Panc1 (cell line): ENCODE measurements around the gene MROH2A. TPM values are rescaled to one million over a fixed set of nuclear protein-coding genes. Genes with fewer than 3 reads are reported as not detected.

Experiments used
- ATAC-seq: fragments of 200-7000 bp; cut with Tn5 transposase; 2 replicates; pipeline ENCODE4 v1.9.1; 2020; ENCODE audit warnings: mild to moderate bottlenecking, moderate library complexity
- BruUV-seq: library from RNA; stranded (reverse); fragments of 400-500 nt; replicated peaks from 2 replicates; lab custom pipeline; 2021; lab: Mats Ljungman, UMichigan
- CTCF ChIA-PET: fragments of 300-600 bp; sonication (Branson Sonifier 250); formaldehyde crosslinking; loops from one replicate; lab custom pipeline; 2022; ENCODE audit warnings: antibody characterized with exemption; lab: Charles Lee
- POLR2A ChIA-PET: fragments of 300-600 bp; sonication (Branson Sonifier 250); formaldehyde crosslinking; loops from one replicate; lab custom pipeline; 2022; ENCODE audit warnings: antibody characterized with exemption; lab: Charles Lee
- DNase-seq: peaks from one replicate; pipeline ENCODE4 v3.0.0-alpha.2; 2010; ENCODE audit warnings: low read depth, low spot score
- H3K27ac ChIP-seq: 2 replicates; pipeline ENCODE4 v1.5.1; 2011; ENCODE audit warnings: mild to moderate bottlenecking, low read length, inconsistent platforms
- H3K27me3 ChIP-seq: fragments of 200-500 bp; sonication (Bioruptor generic); 2 replicates; pipeline ENCODE4 v1.6.0; 2014; ENCODE audit warnings: low read length, inconsistent platforms; ENCODE audit not compliant: control insufficient read depth, insufficient read depth
- H3K36me3 ChIP-seq: fragments of 200-500 bp; sonication (Bioruptor generic); 2 replicates; pipeline ENCODE4 v1.5.1; 2014; ENCODE audit warnings: inconsistent platforms, mild to moderate bottlenecking, low read length, moderate library complexity; ENCODE audit not compliant: control insufficient read depth, insufficient read depth
- H3K4me1 ChIP-seq: 2 replicates; pipeline ENCODE4 v1.5.1; 2011; ENCODE audit warnings: inconsistent platforms, mild to moderate bottlenecking, low read length, moderate library complexity; ENCODE audit not compliant: control insufficient read depth, insufficient read depth
- H3K4me3 ChIP-seq, 2 experiments: 2 replicates each; pipeline ENCODE4 v1.5.1; 2011 to 2012; ENCODE audit warnings: low read depth in 2 of 2, low read length in 2 of 2, mild to moderate bottlenecking in 2 of 2, inconsistent platforms in 1 of 2, moderate library complexity in 1 of 2
- H3K9me3 ChIP-seq: fragments of 200-500 bp; sonication (Bioruptor generic); 2 replicates; pipeline ENCODE4 v1.5.1; 2014; ENCODE audit warnings: low read depth, mild to moderate bottlenecking, inconsistent platforms, low read length, moderate library complexity; ENCODE audit not compliant: control insufficient read depth, insufficient read depth
- POLR2AphosphoS5 ChIP-seq: IDR thresholded peaks from 2 replicates; pipeline ENCODE4 v1.6.1; 2012; ENCODE audit warnings: mild to moderate bottlenecking, low read depth, low read length, moderate library complexity
- SIN3A ChIP-seq: IDR thresholded peaks from 2 replicates; pipeline ENCODE4 v1.6.1; 2012; ENCODE audit warnings: low read depth, mild to moderate bottlenecking, low read length, moderate library complexity, borderline replicate concordance; ENCODE audit not compliant: insufficient read depth
- TCF7L2 ChIP-seq: IDR thresholded peaks from 2 replicates; pipeline ENCODE4 v1.6.1; 2011; ENCODE audit warnings: mild to moderate bottlenecking, low read depth, low read length, inconsistent platforms
- in situ Hi-C: cut with HindIII; loops from 2 replicates; pipeline ENCODE4 v1.10.0; 2016; ENCODE audit warnings: low sequenced_read_pairs, low pct_unique_long_range_greater_than_20kb
- intact Hi-C: fragments of 100-400 bp; cut with micrococcal nuclease; formaldehyde crosslinking; loops from one replicate; pipeline ENCODE4 v1.10.0; 2022; ENCODE audit not compliant: unreplicated experiment
- total RNA-seq: library from RNA; stranded (reverse); gene quantifications from one replicate; pipeline ENCODE4 v1.2.1, GENCODE V29; 2021; ENCODE audit not compliant: unreplicated experiment
- TF ChIP-seq, protein P1 (sequence below), 2 experiments: IDR thresholded peaks; 2 replicates each; pipeline ENCODE4 v1.6.1; 2011 to 2012; ENCODE audit warnings: low read depth in 2 of 2, control low read depth in 1 of 2, low read length in 1 of 2, mild to moderate bottlenecking in 1 of 2, moderate library complexity in 1 of 2; ENCODE audit not compliant: insufficient read depth in 1 of 2
- TF ChIP-seq, protein P2 (sequence below): fragments of 450-650 bp; IDR thresholded peaks from 2 replicates; pipeline ENCODE4 v1.5.1; 2017; ENCODE audit warnings: mild to moderate bottlenecking

Gene MROH2A
- total RNA-seq, 1 experiment from 2014 or later, result not detected

DNA sequence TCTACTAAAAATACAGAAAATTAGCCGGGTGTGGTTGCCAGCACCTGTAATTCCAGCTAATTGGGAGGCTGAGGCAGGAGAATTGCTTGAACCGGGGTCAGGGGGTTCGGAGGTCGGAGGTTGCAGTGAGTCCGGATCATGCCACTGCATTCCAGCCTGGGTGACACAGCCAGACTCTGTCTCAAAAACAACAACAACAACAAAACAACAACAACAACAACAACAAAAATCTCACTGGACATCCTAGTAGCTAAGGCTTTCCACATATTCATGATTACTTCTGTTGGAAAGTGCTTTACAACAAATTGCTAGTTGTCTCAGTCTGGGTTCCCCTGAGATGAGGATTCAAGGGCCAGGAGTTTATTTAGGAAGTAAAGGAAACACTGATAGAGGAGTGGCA, 4.3 kb upstream of the MROH2A start:
- H3K27me3 ChIP-seq, result no peaks in the 10 kb centered on the region
- H3K27ac ChIP-seq, result no peak overlapping the region
- no peak overlapping the region for H3K4me3 ChIP-seq
- in situ Hi-C loops, result no loop called here
- intact Hi-C loops, result no loop called here
- POLR2A ChIA-PET, result no interaction called here
- ATAC-seq (no peak), DNase-seq (no peak)
- no peaks in the 10 kb centered on the region for H3K36me3 ChIP-seq
- CTCF ChIA-PET, result no interaction called here
- BruUV-seq, result no TSS peak
- H3K9me3 ChIP-seq, result no peaks in the 10 kb centered on the region
- TF ChIP-seq, protein P1, sequence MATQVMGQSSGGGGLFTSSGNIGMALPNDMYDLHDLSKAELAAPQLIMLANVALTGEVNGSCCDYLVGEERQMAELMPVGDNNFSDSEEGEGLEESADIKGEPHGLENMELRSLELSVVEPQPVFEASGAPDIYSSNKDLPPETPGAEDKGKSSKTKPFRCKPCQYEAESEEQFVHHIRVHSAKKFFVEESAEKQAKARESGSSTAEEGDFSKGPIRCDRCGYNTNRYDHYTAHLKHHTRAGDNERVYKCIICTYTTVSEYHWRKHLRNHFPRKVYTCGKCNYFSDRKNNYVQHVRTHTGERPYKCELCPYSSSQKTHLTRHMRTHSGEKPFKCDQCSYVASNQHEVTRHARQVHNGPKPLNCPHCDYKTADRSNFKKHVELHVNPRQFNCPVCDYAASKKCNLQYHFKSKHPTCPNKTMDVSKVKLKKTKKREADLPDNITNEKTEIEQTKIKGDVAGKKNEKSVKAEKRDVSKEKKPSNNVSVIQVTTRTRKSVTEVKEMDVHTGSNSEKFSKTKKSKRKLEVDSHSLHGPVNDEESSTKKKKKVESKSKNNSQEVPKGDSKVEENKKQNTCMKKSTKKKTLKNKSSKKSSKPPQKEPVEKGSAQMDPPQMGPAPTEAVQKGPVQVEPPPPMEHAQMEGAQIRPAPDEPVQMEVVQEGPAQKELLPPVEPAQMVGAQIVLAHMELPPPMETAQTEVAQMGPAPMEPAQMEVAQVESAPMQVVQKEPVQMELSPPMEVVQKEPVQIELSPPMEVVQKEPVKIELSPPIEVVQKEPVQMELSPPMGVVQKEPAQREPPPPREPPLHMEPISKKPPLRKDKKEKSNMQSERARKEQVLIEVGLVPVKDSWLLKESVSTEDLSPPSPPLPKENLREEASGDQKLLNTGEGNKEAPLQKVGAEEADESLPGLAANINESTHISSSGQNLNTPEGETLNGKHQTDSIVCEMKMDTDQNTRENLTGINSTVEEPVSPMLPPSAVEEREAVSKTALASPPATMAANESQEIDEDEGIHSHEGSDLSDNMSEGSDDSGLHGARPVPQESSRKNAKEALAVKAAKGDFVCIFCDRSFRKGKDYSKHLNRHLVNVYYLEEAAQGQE (IDR thresholded peaks at IDR 0.05; ENCODE audit: insufficient read depth in 1 of 2, low read depth in 2 of 2, low read length in 1 of 2), result no peak
- TF ChIP-seq SIN3A (no peak), POLR2AphosphoS5 (no peak), TCF7L2 (no peak)
- TF ChIP-seq, protein P2, sequence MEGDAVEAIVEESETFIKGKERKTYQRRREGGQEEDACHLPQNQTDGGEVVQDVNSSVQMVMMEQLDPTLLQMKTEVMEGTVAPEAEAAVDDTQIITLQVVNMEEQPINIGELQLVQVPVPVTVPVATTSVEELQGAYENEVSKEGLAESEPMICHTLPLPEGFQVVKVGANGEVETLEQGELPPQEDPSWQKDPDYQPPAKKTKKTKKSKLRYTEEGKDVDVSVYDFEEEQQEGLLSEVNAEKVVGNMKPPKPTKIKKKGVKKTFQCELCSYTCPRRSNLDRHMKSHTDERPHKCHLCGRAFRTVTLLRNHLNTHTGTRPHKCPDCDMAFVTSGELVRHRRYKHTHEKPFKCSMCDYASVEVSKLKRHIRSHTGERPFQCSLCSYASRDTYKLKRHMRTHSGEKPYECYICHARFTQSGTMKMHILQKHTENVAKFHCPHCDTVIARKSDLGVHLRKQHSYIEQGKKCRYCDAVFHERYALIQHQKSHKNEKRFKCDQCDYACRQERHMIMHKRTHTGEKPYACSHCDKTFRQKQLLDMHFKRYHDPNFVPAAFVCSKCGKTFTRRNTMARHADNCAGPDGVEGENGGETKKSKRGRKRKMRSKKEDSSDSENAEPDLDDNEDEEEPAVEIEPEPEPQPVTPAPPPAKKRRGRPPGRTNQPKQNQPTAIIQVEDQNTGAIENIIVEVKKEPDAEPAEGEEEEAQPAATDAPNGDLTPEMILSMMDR, result no peak
- H3K4me1 ChIP-seq, result no peaks in the 10 kb centered on the region

DNA sequence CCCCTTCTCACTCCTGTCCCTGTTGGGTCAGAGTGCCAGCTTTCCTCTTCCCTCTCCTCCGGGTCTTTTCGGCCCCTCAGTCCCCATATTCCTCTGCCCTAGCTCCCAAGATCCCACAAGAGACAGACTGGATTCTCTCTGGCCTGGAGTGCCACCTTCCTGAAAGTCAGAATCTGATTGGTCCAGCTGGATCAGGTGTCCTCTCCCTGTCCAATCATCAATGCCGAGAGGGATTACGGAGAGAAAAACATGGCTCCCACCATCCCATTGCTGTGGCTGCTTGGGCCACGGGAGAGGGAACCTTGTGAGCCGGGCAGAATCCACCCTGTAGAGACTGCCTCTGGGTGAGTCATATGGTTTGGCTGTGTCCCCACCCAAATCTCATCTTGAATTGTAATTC, 2.7 kb upstream of the MROH2A start:
- Histone ChIP-seq H3K36me3 (no peaks in the 10 kb centered on the region), H3K4me3 (no peak overlapping the region), H3K9me3 (no peaks in the 10 kb centered on the region), H3K27me3 (no peaks in the 10 kb centered on the region), H3K27ac (no peak overlapping the region), H3K4me1 (no peaks in the 10 kb centered on the region)
- intact Hi-C loops (no loop called here), in situ Hi-C loops (no loop called here)
- no peak for ATAC-seq
- ChIA-PET POLR2A (no interaction called here), CTCF (no interaction called here)
- no TSS peak for BruUV-seq
- DNase-seq, result no peak
- TF ChIP-seq TCF7L2 (no peak), POLR2AphosphoS5 (no peak), SIN3A (no peak)
- TF ChIP-seq, protein P1 (IDR thresholded peaks at IDR 0.05; ENCODE audit: insufficient read depth in 1 of 2, low read depth in 2 of 2, low read length in 1 of 2), result no peak
- TF ChIP-seq, protein P2, result no peak
